ENCODE data around the gene FER. TPM values are rescaled to one million over a fixed set of nuclear protein-coding genes. Genes with fewer than 3 reads are reported as not detected.
"Not testable (repeated sequence)": the region's sequence is repeated elsewhere in the genome, so short reads cannot be mapped to it uniquely, and the experiment has no call there.

The FER gene
- total and polyA plus RNA-seq, 2 experiments from 2014 or later, result 10.6 to 29.4 TPM

- H3K9me2 ChIP-seq (replicated peaks; ENCODE audit: insufficient read depth), result no peaks in the 10 kb centered on the region
- H2AFZ ChIP-seq, result no peak overlapping the region
- 95% methylated on average over 2 of the region's 2 CpGs for WGBS (ENCODE audit: low lambda C conversion rate, missing lambda C conversion rate)
- H3K4me1 ChIP-seq (ENCODE audit: insufficient read depth), result no peaks in the 10 kb centered on the region
- no peaks in the 10 kb centered on the region for H3K27me3 ChIP-seq
- DNase-seq (ENCODE audit: low spot score), result no peak
- H3K9me3 ChIP-seq (ENCODE audit: low read depth), result no peaks in the 10 kb centered on the region
- no peak for TF ChIP-seq EZH2phosphoT487 (IDR thresholded peaks at IDR 0.05; ENCODE audit: low read depth, severe bottlenecking, unreplicated experiment)
- TF ChIP-seq EZH2 (IDR thresholded peaks at IDR 0.05; ENCODE audit: borderline replicate concordance), result no peak
- no peak for TF ChIP-seq CTCF (IDR thresholded peaks at IDR 0.05; ENCODE audit: poor library complexity)
- no peaks in the 10 kb centered on the region for H3K36me3 ChIP-seq (replicated peaks; ENCODE audit: insufficient read depth, low read depth)
- H3K4me3 ChIP-seq, result no peak overlapping the region
- no peak overlapping the region for H3K27ac ChIP-seq
- no peaks in the 10 kb centered on the region for H4K20me1 ChIP-seq (ENCODE audit: insufficient read depth, poor library complexity, severe bottlenecking)
- no peak overlapping the region for H3K4me2 ChIP-seq
- H3K79me2 ChIP-seq, result no peaks in the 10 kb centered on the region
Measured at GRCh38 chr5:108836492-108836891, 88.8 kb downstream of the FER start.

- not testable (repeated sequence) for H3K79me2 ChIP-seq; H3K4me2 ChIP-seq; H3K27me3 ChIP-seq; H4K20me1 ChIP-seq (ENCODE audit: insufficient read depth, poor library complexity, severe bottlenecking); H3K4me3 ChIP-seq; H3K9me2 ChIP-seq (replicated peaks; ENCODE audit: insufficient read depth); H3K9me3 ChIP-seq (ENCODE audit: low read depth); DNase-seq (ENCODE audit: low spot score); H3K36me3 ChIP-seq (replicated peaks; ENCODE audit: insufficient read depth, low read depth); H2AFZ ChIP-seq; H3K27ac ChIP-seq; H3K4me1 ChIP-seq (ENCODE audit: insufficient read depth)
- WGBS (ENCODE audit: low lambda C conversion rate, missing lambda C conversion rate), result 83% methylated on average over 3 of the region's 3 CpGs
Measured at GRCh38 chr5:108842260-108842941, 94.7 kb downstream of the FER start.

GRCh38 chr5:108851129-108851528, 103.4 kb downstream of the FER start:
- DNase-seq (ENCODE audit: low spot score), result not testable (repeated sequence)

GRCh38 chr5:108857905-108858304, 110.2 kb downstream of the FER start:
- WGBS (ENCODE audit: low lambda C conversion rate, missing lambda C conversion rate), result 94% methylated on average over 1 of the region's 1 CpG
- no peak overlapping the region for H2AFZ ChIP-seq
- no peaks in the 10 kb centered on the region for H3K9me3 ChIP-seq (ENCODE audit: low read depth)
- TF ChIP-seq CTCF (IDR thresholded peaks at IDR 0.05; ENCODE audit: poor library complexity) (no peak), EZH2 (IDR thresholded peaks at IDR 0.05; ENCODE audit: borderline replicate concordance) (no peak), EZH2phosphoT487 (IDR thresholded peaks at IDR 0.05; ENCODE audit: low read depth, severe bottlenecking, unreplicated experiment) (no peak)
- H3K27me3 ChIP-seq, result no peaks in the 10 kb centered on the region
- H4K20me1 ChIP-seq (ENCODE audit: insufficient read depth, poor library complexity, severe bottlenecking), result no peaks in the 10 kb centered on the region
- no peaks in the 10 kb centered on the region for H3K9me2 ChIP-seq (replicated peaks; ENCODE audit: insufficient read depth)
- no peaks in the 10 kb centered on the region for H3K79me2 ChIP-seq
- H3K27ac ChIP-seq, result no peak overlapping the region
- no peak overlapping the region for H3K4me2 ChIP-seq
- no peak overlapping the region for H3K4me3 ChIP-seq
- DNase-seq (ENCODE audit: low spot score), result no peak
- H3K4me1 ChIP-seq (ENCODE audit: insufficient read depth), result no peaks in the 10 kb centered on the region
- no peaks in the 10 kb centered on the region for H3K36me3 ChIP-seq (replicated peaks; ENCODE audit: insufficient read depth, low read depth)

More at GRCh38 chr5:108851129-108851528, 103.4 kb downstream of the FER start:
- not testable (repeated sequence) for H3K27ac ChIP-seq; H3K9me2 ChIP-seq (replicated peaks; ENCODE audit: insufficient read depth); H2AFZ ChIP-seq; H4K20me1 ChIP-seq (ENCODE audit: insufficient read depth, poor library complexity, severe bottlenecking); H3K36me3 ChIP-seq (replicated peaks; ENCODE audit: insufficient read depth, low read depth); H3K9me3 ChIP-seq (ENCODE audit: low read depth); H3K79me2 ChIP-seq; H3K27me3 ChIP-seq; H3K4me1 ChIP-seq (ENCODE audit: insufficient read depth); H3K4me2 ChIP-seq; H3K4me3 ChIP-seq
- 99% methylated on average over 4 of the region's 4 CpGs for WGBS (ENCODE audit: low lambda C conversion rate, missing lambda C conversion rate)
